ENCODE data around the gene ZSCAN5A.
A peak's percentile ranks its signal among the peaks of the same experiment; 100 is the strongest.
"Not testable (repeated sequence)": the region's sequence is repeated elsewhere in the genome, so short reads cannot be mapped to it uniquely, and the experiment has no call there.

ZSCAN5A gene

GRCh38 chr19:56222901-56223300 is 91.7 kb downstream of the ZSCAN5A start:
- Histone ChIP-seq H3K18ac (ENCODE audit: low read length) (no peak overlapping the region), H2BK12ac (ENCODE audit: low read length) (no peak overlapping the region), H3K27ac (replicated peaks; ENCODE audit: low read length) (no peak overlapping the region), H3K9ac (ENCODE audit: low read depth, low read length, poor library complexity) (no peak overlapping the region), H3K27me3 (ENCODE audit: control insufficient read depth in 3 of 3, insufficient read depth in 3 of 3, low read depth in 1 of 3, low read length in 3 of 3) (peaks cover 0 to 2% (median 0%) of the 10 kb centered on the region in 3 experiments), H3K36me3 (replicated peaks in 1 of 2; ENCODE audit: control insufficient read depth in 2 of 2, insufficient read depth in 2 of 2, low read length in 2 of 2) (peaks cover 0 to 3% of the 10 kb centered on the region in 2 donors), H3K4me1 (ENCODE audit: control insufficient read depth in 2 of 2, insufficient read depth in 1 of 2, low read depth in 1 of 2, low read length in 2 of 2) (no peaks in the 10 kb centered on the region), H3K4ac (ENCODE audit: low read length) (no peak overlapping the region), H4K91ac (ENCODE audit: low read depth, low read length, poor library complexity) (no peak overlapping the region), H2AFZ (ENCODE audit: low read length) (no peak overlapping the region), H2AK5ac (ENCODE audit: low read depth, low read length) (no peak overlapping the region), H3K4me2 (ENCODE audit: insufficient read depth, low read length, poor library complexity, severe bottlenecking) (no peak overlapping the region), H2BK15ac (ENCODE audit: low read length) (no peak overlapping the region), H2BK5ac (ENCODE audit: low read length) (no peak overlapping the region), H3K4me3 (ENCODE audit: low read length in 2 of 2) (no peak overlapping the region), H3K9me3 (replicated peaks in 1 of 2; ENCODE audit: control insufficient read depth in 2 of 2, insufficient read depth in 1 of 2, low read depth in 1 of 2, low read length in 2 of 2) (peaks cover 0 to 2% of the 10 kb centered on the region in 2 donors), H2BK120ac (ENCODE audit: low read depth, low read length) (no peak overlapping the region), H3K79me1 (ENCODE audit: low read depth, low read length) (no peaks in the 10 kb centered on the region), H3K14ac (ENCODE audit: low read length) (no peak overlapping the region), H4K8ac (ENCODE audit: low read depth, low read length) (no peak overlapping the region), H3K23ac (ENCODE audit: low read depth, low read length, poor library complexity) (no peak overlapping the region)
- no peak for DNase-seq (ENCODE audit: low spot score)
- WGBS, 2 donors (ENCODE audit: extremely low coverage in 2 of 2, insufficient read length in 2 of 2, insufficient replicate concordance in 1 of 2), result no CpG with 5 or more reads among the region's 6 CpGs

GRCh38 chr19:56221851-56222250 is 92.8 kb downstream of the ZSCAN5A start:
- Histone ChIP-seq H3K36me3 (replicated peaks in 1 of 2; ENCODE audit: control insufficient read depth in 2 of 2, insufficient read depth in 2 of 2, low read length in 2 of 2) (peaks cover 0 to 3% of the 10 kb centered on the region in 2 donors), H4K8ac (ENCODE audit: low read depth, low read length) (no peak overlapping the region), H3K4me2 (ENCODE audit: insufficient read depth, low read length, poor library complexity, severe bottlenecking) (no peak overlapping the region), H3K9ac (ENCODE audit: low read depth, low read length, poor library complexity) (no peak overlapping the region), H2BK15ac (ENCODE audit: low read length) (no peak overlapping the region), H3K4ac (ENCODE audit: low read length) (no peak overlapping the region), H3K4me1 (ENCODE audit: control insufficient read depth in 2 of 2, insufficient read depth in 1 of 2, low read depth in 1 of 2, low read length in 2 of 2) (peaks cover 0 to 4% of the 10 kb centered on the region in 2 donors), H3K9me3 (replicated peaks in 1 of 2; ENCODE audit: control insufficient read depth in 2 of 2, insufficient read depth in 1 of 2, low read depth in 1 of 2, low read length in 2 of 2) (peaks cover 2 to 3% of the 10 kb centered on the region in 2 donors), H3K27ac (replicated peaks; ENCODE audit: low read length) (no peak overlapping the region), H3K27me3 (ENCODE audit: control insufficient read depth in 3 of 3, insufficient read depth in 3 of 3, low read depth in 1 of 3, low read length in 3 of 3) (peaks cover 0 to 2% (median 2%) of the 10 kb centered on the region in 3 experiments), H2BK5ac (ENCODE audit: low read length) (no peak overlapping the region), H2AK5ac (ENCODE audit: low read depth, low read length) (no peak overlapping the region), H3K23ac (ENCODE audit: low read depth, low read length, poor library complexity) (no peak overlapping the region), H2BK120ac (ENCODE audit: low read depth, low read length) (no peak overlapping the region), H2AFZ (ENCODE audit: low read length) (no peak overlapping the region), H4K91ac (ENCODE audit: low read depth, low read length, poor library complexity) (no peak overlapping the region), H2BK12ac (ENCODE audit: low read length) (no peak overlapping the region), H3K79me1 (ENCODE audit: low read depth, low read length) (no peaks in the 10 kb centered on the region), H3K14ac (ENCODE audit: low read length) (no peak overlapping the region), H3K18ac (ENCODE audit: low read length) (no peak overlapping the region), H3K4me3 (ENCODE audit: low read length in 2 of 2) (no peak overlapping the region)
- no peak for DNase-seq (ENCODE audit: low spot score)
- no CpG with 5 or more reads among the region's 14 CpGs for WGBS, 2 donors (ENCODE audit: extremely low coverage in 2 of 2, insufficient read length in 2 of 2, insufficient replicate concordance in 1 of 2)

- not testable (repeated sequence) for H3K4me1 ChIP-seq (ENCODE audit: control insufficient read depth in 2 of 2, insufficient read depth in 1 of 2, low read depth in 1 of 2, low read length in 2 of 2); H4K8ac ChIP-seq (ENCODE audit: low read depth, low read length); DNase-seq (ENCODE audit: low spot score)
Measured at GRCh38 chr19:56221442-56221841, 93.2 kb downstream of the ZSCAN5A start.

GRCh38 chr19:56218961-56219360 is 95.7 kb downstream of the ZSCAN5A start:
- Histone ChIP-seq H3K27me3 (ENCODE audit: control insufficient read depth in 3 of 3, insufficient read depth in 3 of 3, low read depth in 1 of 3, low read length in 3 of 3) (peaks cover 0 to 2% (median 2%) of the 10 kb centered on the region in 3 experiments), H4K91ac (ENCODE audit: low read depth, low read length, poor library complexity) (no peak overlapping the region), H2BK12ac (ENCODE audit: low read length) (no peak overlapping the region), H3K79me1 (ENCODE audit: low read depth, low read length) (no peaks in the 10 kb centered on the region), H3K9me3 (replicated peaks in 1 of 2; ENCODE audit: control insufficient read depth in 2 of 2, insufficient read depth in 1 of 2, low read depth in 1 of 2, low read length in 2 of 2) (peaks cover 2 to 3% of the 10 kb centered on the region in 2 donors), H3K4me1 (ENCODE audit: control insufficient read depth in 2 of 2, insufficient read depth in 1 of 2, low read depth in 1 of 2, low read length in 2 of 2) (peaks cover 0 to 4% of the 10 kb centered on the region in 2 donors), H2AFZ (ENCODE audit: low read length) (no peak overlapping the region), H3K9ac (ENCODE audit: low read depth, low read length, poor library complexity) (no peak overlapping the region), H3K4me3 (ENCODE audit: low read length in 2 of 2) (no peak overlapping the region), H3K4me2 (ENCODE audit: insufficient read depth, low read length, poor library complexity, severe bottlenecking) (no peak overlapping the region), H3K14ac (ENCODE audit: low read length) (no peak overlapping the region), H4K8ac (ENCODE audit: low read depth, low read length) (no peak overlapping the region), H3K23ac (ENCODE audit: low read depth, low read length, poor library complexity) (peak overlapping the region; percentile 31), H3K27ac (replicated peaks; ENCODE audit: low read length) (no peak overlapping the region), H2BK15ac (ENCODE audit: low read length) (no peak overlapping the region), H3K18ac (ENCODE audit: low read length) (peak overlapping the region; percentile 66), H2BK120ac (ENCODE audit: low read depth, low read length) (no peak overlapping the region), H2AK5ac (ENCODE audit: low read depth, low read length) (no peak overlapping the region), H3K4ac (ENCODE audit: low read length) (no peak overlapping the region), H3K36me3 (replicated peaks in 1 of 2; ENCODE audit: control insufficient read depth in 2 of 2, insufficient read depth in 2 of 2, low read length in 2 of 2) (peaks cover 0 to 3% of the 10 kb centered on the region in 2 donors), H2BK5ac (ENCODE audit: low read length) (no peak overlapping the region)
- no peak for DNase-seq (ENCODE audit: low spot score)
- WGBS, 2 donors (ENCODE audit: extremely low coverage in 2 of 2, insufficient read length in 2 of 2, insufficient replicate concordance in 1 of 2), result no CpG with 5 or more reads among the region's 10 CpGs

More at GRCh38 chr19:56221442-56221841, 93.2 kb downstream of the ZSCAN5A start:
- H3K4me3 ChIP-seq (ENCODE audit: low read length in 2 of 2); H2BK120ac ChIP-seq (ENCODE audit: low read depth, low read length); H4K91ac ChIP-seq (ENCODE audit: low read depth, low read length, poor library complexity); H3K23ac ChIP-seq (ENCODE audit: low read depth, low read length, poor library complexity); H2AFZ ChIP-seq (ENCODE audit: low read length); H3K36me3 ChIP-seq (replicated peaks in 1 of 2; ENCODE audit: control insufficient read depth in 2 of 2, insufficient read depth in 2 of 2, low read length in 2 of 2); H3K18ac ChIP-seq (ENCODE audit: low read length); H3K14ac ChIP-seq (ENCODE audit: low read length); H3K27ac ChIP-seq (replicated peaks; ENCODE audit: low read length); H3K9me3 ChIP-seq (replicated peaks in 1 of 2; ENCODE audit: control insufficient read depth in 2 of 2, insufficient read depth in 1 of 2, low read depth in 1 of 2, low read length in 2 of 2); H2BK12ac ChIP-seq (ENCODE audit: low read length); H3K79me1 ChIP-seq (ENCODE audit: low read depth, low read length); H3K9ac ChIP-seq (ENCODE audit: low read depth, low read length, poor library complexity); H3K4me2 ChIP-seq (ENCODE audit: insufficient read depth, low read length, poor library complexity, severe bottlenecking); H3K4ac ChIP-seq (ENCODE audit: low read length); H3K27me3 ChIP-seq (ENCODE audit: control insufficient read depth in 3 of 3, insufficient read depth in 3 of 3, low read depth in 1 of 3, low read length in 3 of 3); H2BK5ac ChIP-seq (ENCODE audit: low read length); H2AK5ac ChIP-seq (ENCODE audit: low read depth, low read length); H2BK15ac ChIP-seq (ENCODE audit: low read length): not testable (repeated sequence)
- no CpG with 5 or more reads among the region's 9 CpGs for WGBS, 2 donors (ENCODE audit: extremely low coverage in 2 of 2, insufficient read length in 2 of 2, insufficient replicate concordance in 1 of 2)

Measured in neuronal stem cell (in vitro differentiated cells).